NCI-H146 treated with DMSO at 0.1 percent for 48 hours (cell line): ENCODE results near the gene GNG7.

Experiments used
- DNase-seq: peaks from one replicate; lab custom pipeline; 2025; ENCODE audit not compliant: unreplicated experiment; lab: John Stamatoyannopoulos, UW

GNG7 gene

DNA sequence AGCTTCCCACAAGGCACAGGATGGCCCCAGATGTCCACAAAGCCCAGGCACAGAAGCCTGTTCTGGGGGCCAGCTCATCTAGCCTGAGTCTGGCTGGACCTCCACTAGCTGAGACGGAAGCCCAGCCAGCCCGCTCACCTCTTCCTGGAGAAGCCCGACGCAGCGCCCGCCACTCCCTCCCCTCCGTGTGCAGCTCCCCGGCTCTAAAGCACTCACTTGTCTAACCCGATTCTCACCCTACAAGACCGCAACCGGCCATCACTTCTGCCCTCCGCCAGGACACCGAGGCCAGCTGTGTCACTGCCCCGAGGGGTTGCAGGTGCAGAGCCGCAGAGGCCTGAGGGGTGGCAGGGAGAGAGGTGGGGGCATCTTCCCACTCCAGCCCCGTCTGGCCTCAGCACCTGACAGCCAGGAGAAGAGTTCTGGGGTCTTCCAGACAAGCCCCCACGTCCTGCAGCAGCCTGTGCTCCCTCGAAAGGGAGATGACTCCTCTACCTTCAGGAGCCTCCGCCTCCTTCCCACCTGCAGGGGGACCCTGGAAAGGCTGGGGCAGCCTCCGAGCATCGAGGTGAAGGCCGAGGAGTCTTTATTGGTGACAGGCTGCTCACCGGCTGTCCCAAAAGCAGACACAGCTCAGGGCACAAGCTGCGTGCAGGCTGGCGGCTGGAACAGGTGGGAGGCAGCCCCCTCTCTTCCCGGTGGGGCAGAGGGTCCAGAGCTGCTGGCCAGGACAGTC lies 24.6 kb upstream of the GNG7 start:
- DNase-seq = peak; percentile 8

- DNase-seq = no peak
Measured at GRCh38 chr19:2726160-2726855, 23.8 kb upstream of the GNG7 start.

GRCh38 chr19:2724148-2724557 lies 21.7 kb upstream of the GNG7 start:
- DNase-seq = no peak

- DNase-seq = no peak
Measured at GRCh38 chr19:2723747-2724146, 21.3 kb upstream of the GNG7 start.

- no peak for DNase-seq
Measured at GRCh38 chr19:2723345-2723715, 20.8 kb upstream of the GNG7 start.

DNA sequence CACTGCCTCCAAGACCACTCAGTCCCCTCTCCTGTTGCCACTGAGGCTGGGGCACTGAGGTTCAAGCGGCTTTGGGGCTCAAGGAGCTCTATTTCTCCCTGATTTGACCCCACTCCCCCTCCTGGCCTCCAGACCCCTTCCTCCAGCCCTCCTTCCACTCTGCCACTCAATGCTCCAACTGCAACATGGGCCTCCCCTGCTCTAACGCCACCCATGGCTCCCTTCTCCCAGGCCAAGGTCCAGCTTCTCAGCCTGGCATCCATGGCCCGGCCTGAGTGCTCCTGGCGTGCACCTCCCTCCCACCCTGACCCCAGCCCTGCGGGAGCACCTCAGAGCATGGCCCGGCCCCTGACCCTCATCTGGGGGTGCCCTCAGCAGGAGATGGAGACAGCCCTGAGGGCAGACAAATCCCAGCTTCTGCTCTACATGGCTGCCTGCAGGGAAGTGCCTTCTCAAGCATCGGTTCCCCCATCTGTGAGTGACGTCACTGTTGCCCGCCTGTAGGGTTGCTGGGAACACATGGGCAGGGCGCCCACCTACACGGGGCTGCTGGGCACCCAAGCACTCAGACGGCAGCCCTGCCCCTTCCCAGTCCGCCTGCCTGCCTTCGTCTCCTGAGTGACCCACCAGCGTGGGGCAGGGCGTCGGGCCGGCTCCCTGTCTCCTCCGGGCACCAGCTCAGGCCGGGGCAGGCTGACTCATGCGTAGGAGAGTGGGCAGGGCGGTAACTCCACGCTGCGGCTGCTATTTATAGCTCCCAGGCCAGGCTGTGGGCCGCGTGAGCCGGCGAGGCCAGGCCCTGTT lies 20.2 kb upstream of the GNG7 start:
- no peak for DNase-seq

DNA sequence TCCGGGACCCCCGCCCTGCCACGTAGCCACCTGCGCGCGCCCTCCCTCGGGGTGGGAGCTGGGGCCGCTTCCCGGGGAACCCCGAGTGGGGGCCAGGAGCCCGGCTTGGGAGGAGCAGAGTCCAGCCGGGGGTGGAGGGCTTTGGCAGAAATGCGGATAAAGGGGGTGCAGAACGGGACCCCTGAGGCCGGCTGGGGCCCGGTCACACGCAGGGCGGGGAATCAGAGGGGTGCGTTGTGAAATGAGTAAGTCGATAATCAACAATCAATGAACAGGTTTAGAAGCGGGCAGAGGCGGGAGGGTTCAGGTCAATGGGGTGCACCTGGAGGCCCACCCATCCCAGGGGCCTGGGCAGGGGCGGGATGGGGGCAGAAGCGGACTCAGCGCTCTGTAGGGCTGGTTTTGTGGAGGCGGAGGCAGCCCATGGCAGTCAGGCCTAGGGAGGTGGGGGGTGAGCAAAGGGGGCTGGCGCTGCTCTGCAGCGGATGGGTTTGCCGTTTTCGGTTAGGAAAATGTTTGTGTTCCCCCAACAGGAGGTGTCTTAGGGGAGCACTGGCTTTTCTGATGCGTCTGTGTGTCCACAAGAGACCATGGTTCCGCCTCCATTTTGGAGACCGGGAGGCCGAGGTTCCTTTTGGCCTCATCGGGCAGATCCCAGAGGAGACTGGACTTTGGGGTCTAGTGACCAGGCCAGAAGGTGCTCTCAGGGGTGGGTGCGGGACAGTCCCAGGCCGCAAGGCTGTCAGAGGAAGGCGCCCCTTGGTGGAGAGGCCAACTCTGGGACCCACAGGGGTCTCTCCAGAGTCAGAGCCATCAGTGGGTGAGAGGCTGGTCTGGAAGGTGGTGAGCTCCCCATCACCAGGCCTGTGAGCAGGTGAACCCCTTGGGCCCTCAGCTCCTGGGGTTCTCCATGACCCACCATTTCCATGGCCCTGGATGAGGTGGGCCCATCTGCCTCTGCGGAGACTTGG lies 19.4 kb upstream of the GNG7 start:
- DNase-seq = no peak

DNA sequence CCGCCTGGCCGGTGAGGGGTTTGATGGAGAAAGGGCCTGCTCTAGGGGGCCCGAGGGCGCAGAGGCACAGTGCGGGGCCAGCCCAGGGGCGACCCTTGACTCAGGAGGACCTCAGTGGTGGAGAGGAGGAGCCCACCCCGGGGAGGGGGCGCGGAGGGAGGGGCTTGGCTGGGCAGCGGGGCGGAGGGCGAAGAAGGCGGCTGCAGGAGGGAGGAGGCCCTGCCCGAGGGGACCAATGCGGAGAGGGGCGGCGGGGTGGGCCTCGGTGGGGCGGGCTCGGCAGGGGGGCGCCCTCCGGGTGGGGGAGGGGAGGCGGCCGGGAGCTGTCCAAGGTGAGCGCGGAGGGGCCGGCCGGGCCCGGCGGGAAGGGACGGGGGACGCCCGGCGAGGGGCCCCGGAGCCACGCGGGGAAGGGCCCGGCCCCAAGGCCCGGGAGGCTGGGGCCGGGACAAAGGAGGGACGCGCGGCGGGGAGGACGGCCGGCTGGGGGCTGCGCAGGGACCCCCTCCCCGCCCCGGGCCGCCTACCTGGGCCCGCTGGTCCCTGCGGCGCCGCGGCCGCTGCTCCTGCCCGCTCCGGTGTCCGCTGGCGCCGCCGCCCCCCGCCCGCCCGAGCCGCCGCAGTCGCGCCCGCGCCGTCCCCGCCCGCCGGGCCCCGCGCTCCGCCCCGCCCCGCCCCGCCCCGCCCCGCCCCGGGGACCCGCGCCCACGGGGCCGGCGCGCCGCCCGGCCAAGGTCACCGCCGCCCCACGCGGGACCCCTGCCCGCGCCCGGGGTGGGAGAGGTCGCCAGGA lies 18.5 kb upstream of the GNG7 start, which contains the start of gene DIRAS1:
DIRAS1 (minus strand) TSS at position 596 of the 793 bp plus-strand sequence. CDS start 3,566 bp downstream, outside the sequence.
- no peak for DNase-seq

DNA sequence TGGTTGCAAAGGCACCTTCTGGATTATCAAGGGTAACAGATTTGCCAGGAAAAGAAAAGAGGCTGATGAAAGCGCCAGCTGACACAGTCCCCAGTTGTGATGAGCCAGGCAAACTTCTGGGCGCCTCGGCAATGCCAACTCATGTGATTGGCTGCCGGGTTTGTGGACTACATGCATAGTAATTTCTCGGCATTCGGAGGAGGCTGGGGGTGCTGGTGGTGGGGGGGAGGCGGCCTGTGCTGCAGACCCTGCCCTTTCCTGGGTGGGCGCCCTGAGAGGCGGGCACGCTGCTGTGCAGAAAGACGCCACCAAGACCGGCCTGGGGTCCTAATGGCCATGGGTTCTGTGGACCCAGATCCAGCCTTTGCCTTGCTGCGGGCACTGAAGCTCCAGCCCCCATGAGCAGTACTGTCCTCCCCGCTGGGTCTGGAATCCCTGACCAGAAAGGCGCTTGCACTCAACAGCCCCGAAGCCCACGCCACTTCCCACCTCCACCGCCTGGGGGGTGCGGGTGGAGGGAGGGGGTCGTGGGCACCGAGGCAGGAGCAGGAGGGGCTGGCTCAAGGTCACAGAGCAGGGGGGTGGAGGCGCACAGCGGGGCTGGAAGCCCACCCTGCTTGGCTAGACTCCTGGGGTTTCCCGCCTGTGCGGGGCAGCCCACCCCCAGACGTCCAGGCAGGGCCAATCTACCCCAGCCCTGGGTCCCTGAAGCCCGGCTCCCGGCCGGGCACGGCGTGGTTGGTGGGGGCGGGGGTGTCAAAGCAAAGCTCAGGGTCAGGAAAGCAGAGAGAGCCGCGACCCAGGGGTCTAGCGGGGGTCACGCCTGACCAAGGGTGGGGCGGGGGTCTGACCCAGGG lies 17.7 kb upstream of the GNG7 start:
- no peak for DNase-seq

- DNase-seq = no peak
Measured at GRCh38 chr19:2719232-2719735, 16.8 kb upstream of the GNG7 start.

GRCh38 chr19:2717638-2718541 lies 15.4 kb upstream of the GNG7 start:
- no peak for DNase-seq

- no peak for DNase-seq
Measured at GRCh38 chr19:2716722-2717637, 14.5 kb upstream of the GNG7 start.

DNA sequence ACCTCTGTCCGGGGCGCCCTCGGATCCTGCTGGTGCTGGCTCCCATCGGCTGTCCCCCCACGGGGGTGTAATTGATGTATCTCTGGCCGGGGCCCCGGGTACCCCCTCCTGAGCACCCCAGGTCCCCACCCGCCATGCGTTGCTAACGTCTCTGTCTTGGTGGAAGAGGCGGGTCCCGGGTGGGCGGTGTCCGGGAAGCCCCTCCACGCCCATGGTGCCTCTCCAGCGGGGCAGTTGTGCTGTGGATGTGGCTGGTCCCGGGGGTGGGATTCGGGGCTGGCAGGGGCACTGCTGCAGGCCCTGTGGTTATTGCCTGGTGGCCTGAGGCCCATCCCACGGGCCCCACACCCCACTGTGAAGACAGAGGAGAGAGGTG lies 13.8 kb upstream of the GNG7 start:
- no peak for DNase-seq

DNA sequence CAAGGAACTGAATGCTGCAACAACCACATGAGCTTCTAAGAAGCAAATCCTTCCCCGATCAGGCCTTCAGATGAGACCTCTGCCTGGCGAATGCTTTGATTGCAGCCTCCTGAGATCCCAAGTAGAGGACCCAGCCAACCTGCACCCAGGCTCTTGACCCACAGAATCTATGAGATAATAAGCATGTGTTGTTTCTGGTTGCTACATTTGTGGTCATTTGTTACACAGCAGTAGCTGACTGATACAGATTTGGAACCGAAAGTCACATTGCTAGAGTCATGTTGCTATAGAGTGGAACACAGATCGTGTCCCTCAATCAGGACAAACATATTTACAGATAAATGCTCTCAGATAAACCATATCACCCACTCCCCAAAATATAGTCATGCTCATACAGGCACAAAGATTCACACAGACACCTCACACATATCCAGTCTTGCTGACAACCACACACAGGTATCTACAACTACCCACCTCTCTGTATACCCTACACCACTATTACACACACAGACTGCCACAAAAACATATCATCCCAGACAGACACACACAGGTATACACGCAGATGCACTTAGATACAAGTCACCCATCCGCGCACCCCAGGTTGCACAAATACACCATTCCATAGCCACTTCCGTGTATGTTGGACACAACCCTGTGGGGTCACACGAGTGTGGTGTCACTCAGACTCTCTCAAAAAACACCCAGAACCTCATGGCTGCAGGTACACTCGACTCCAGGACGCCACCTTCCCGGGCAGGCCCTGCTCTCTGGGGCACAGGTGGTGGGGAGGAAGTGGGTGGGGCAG lies 13.2 kb upstream of the GNG7 start:
- DNase-seq = no peak

DNA sequence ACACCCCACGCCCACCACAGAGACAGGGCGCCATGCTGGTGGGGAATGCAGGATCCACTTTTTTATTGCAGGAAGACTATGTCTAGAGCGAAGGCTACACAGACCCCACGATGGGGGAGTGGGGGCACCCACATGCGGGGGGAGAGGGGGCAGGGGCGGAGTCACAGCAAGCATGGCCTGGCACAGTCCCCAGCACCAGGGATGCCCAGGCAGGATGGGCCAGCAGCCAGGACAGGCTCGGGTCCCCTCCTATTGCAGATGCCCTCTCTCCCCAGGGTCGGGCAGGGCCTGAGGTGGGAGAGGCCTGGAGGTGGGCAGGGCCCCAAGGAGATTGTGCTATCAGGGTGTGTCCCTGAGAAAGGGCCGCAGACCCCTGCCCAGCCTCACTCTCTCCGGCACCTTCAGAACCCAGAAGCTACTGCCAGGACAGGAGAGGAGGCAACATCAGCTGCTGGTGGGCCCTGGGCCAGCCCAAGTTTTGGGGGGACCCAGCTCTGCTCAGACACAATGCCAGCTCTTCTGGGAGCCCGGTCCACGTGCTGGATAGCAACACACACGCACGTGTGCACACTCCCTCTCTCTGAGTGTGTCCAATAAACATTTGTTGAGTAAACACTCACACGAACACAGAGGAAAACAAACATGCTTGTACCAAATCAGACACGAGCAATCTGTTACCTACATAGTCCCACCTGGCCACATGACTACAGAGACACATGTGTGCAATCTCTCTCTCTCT lies 12.2 kb upstream of the GNG7 start:
- DNase-seq = no peak
